ENCODE measurements around the gene CNOT1.
"Not testable (repeated sequence)": the region's sequence is repeated elsewhere in the genome, so short reads cannot be mapped to it uniquely, and the experiment has no call there.

CNOT1 gene

DNA sequence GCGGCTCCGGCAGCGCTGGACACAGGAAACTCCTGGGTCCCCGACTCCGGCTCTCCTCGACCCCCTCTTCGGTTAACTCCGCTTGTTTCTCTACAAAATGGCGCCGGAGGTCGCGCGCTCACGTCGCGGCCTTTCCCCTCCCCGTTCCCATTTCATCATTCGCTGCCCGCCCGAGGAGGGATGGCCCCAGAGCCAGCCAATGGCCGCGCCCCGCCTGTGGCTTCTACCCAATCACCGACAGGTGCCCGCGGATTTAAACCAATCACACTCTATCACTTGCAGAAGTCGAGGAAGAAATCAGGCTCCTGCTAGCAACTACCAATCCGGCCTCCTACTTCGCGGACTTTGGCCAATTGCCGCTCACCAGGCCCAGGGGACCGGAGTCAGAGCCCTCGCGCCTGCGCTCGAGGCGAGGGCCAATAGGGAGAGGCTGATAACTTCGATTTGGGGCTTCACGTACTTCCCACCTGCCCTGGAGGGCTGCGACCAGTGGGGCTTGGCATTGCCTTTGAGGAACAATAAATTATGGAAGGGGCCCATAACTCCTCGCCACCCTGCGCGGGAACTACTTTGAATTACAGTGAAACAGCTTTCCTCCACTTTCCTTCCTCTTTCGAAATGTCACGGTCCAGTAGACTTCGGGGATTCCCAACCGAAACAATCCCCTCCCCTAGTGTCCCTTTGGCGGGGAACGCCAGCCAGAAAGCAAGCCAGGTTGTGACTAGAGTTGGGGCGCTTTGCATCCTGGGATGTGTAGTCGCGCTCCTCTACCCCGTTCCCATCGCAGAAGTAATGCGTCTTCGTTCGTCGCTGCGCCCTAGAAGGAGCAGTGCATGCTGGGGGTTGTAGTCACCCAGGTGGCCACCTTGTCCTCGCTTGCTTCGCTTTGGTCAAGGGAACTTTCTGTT lies at the start of gene CNOT1:
Gene CNOT1 (minus strand): TSS at position 94 of the 908 bp plus-strand sequence. CDS start 30,489 bp downstream, outside the sequence.
- peak; percentile 93 to 97 for DNase-seq

DNA sequence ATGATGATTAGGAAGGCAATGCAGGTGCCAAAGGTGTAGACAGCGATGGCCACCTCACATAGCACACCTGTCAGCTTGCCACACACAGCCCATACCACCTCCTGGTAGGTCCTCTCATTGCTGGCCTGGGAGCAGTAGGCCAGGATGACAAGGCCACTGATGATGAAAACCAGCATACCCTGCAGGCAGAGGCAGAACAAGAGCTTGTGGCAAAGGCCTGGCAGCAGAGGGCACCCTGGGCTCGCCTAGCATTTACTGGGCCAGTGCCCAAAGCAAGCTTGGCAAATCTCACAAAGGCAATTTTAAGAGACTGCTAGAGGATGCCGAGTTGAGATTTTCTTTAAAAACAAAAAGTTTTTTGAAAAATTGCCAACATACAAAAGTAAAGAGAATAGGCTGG lies 49.1 kb upstream of the CNOT1 start:
- no peak for DNase-seq

DNA sequence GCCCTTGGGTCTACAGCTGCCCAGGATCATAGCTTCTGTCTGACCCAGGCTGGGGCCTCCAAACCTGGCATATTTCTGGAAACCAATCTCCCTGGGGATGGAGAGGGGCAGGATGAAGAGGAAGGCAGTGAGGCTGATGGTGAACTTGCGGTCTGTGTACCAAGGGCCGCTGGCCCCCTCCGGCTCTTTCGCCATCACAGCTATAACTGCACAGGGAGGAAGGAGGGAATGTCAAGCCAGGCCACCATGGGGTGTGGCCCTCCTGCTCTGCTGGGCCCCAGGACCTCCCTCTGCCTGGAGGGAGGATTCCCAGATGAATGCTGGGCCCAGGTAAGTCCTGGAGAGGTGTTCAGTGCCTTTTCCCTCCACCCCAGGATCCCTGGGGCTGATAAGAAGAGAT lies 48.6 kb upstream of the CNOT1 start:
- DNase-seq = no peak

DNA sequence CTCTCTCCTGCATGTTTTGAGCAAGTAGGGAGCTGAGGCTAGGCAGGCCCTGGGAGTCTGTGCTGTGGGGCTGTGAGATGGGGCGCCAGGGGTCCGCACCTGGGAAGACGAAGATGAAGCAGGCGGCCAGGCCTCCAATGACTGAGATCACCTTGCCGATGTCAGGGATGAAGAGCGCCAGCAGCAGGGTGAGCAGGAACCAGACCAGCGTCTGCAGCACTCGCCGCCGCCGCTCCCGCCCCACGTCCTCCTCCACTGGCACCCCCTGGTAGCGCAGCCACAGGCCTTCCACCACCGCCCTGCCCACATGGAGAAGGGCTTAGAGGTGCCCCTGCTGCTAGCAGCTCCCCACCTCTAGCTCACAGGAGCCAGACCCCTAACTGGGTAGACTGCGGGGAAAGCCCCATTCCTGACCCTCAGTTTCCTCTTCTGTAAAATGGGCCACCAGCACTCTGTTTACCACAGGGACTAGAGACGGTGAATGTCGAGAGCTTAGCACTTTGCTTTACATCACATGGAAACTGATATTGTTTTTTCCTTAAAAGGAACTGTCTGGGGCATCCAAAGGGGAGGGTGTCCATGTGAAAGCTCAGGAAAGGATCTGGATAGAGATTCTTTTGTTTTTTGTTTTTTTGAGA lies 41.4 kb upstream of the CNOT1 start:
- DNase-seq = no peak

DNA sequence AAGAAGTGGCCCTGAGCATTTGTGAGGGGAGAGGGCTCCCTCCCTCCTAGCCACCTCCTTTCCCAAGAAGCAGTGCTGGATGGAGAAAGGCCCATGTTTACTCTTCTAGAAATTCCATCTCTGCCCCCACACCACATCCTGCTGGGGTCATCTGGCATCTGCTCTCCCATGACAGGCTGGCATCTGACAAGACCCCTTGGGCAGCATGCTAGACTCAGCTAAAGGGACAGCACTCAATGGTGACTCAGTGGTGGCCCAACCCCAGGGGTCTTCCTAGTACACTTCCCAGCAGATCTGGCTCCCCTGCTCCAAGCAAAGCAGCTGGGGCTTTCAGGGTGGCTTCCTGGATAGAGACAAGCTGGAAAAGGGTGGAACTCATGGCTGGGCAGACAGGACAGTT lies 40.6 kb upstream of the CNOT1 start:
- no peak for DNase-seq

DNA sequence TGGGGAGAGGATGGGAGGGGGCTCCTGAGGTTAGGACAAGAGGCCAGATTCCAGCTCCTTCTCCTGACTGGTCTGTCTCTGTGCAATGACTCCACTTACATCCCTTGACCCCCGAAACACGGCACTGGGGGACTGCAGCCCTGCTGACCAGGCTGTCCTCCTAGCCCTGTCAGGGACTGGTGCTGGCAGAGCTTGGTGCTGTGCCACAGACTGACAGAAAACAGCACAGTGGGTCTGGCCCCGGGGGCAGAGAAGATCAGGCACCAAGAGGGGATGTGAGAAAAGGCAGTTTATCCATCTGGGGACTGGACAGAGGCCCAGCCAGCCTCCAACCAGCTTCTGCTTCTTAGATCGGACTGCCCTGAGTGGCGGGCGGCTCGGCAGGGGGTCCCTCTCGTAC lies 35.6 kb upstream of the CNOT1 start:
- DNase-seq = no peak

DNA sequence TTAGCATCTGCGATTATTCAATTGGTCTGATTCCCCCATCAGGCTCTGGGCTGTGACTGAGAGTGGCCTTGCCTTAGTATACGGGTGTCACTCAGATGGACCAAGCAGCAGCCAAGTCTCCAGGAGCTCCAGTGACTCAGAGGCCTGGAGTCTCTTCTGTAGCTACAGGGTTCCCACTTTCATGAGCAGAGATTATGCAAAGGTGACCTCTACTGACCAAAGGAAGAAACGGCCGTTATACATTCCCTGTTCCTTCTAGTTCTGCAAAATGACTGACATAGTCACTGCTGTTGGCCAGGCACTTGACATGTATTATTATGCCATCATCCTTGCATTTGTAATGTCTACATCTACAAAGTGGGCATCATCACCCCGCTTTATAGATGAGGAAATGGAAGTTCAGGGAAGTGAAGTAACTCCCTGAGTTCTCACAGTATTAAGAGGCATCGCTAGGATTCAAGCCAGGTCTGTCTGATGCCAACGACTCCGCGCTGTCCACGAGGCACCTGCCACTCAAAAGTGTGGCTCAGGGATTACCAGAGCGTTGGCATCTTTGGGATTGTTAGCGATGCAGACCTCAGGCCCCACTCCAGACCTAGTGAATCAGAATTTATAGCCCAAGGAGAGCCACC lies 31.7 kb upstream of the CNOT1 start:
- no peak for DNase-seq

DNA sequence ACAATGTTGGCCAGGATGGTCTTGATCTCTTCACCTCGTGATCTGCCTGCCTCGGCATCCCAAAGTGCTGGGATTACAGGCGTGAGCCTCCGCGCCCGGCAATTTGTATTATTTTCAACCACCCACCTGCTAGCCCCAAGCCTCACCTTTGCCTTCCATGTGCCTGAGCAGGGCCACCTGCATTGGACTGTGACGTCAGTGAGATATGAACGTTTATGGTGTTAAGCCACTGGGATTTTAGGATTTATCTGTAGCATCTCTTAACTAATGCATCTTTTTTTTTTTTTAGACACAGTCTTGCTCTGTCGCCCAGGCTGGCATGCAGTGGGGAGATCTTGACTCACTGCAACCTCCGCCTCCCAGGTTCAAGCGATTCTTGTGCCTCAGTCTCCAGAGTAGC lies 30.3 kb upstream of the CNOT1 start:
- DNase-seq = not testable (repeated sequence)

DNA sequence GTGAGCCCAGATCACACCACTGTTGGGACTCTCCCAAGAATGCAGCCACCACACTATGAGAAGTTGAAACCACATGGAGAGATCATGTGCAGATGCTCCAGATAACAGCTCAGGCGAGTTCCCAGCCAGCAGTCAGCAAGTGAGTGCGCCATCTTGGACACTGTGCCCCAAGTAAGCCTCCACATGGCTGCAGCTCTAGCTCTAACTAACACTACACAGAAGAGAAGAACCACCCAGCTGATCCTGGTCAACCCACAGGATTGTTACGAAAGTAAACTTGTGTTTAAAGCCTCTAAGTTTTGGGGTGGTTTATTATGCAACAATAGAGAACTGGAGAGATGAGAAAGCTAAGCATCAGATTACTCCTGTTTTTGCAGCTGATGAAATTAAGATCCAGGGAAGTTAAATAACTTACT lies 29.2 kb upstream of the CNOT1 start:
- DNase-seq = no peak

DNA sequence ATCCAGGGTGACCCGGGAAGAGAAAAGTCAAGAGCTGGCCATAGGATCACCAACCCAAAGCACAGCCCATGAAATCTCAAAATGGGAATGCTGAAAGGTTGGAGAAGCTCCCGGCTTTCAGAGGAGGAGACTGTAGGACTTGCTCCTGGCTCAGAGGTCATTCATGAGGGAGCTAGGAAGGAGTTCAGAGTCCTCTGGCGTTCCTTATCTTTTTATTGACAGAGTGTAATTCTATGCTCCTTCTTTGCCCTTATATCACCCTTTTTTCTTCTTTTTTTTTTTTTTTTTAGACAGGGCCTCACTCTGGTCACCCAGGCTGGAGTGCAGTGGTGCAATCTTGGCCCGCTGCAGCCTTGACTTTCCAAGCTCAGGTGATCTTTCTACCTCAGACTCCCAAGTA lies 27.3 kb upstream of the CNOT1 start:
- DNase-seq = no peak

DNA sequence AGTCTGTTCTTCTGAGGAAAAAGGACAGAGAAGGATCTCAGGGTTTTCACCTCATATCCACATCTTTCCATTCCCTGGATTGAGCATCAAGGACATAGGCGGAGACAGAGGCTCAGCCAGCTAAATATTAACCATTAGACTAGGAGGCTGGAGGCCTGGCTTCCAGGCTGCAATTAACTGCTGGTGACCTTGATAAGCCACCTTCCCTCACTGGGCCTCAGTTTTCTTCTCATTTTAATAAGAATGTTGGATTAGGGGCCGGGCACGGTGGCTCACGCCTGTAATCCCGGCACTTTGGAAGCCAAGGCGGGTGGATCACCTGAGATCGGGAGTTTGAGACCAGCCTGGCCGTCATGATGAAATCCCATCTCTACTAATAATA lies 25.6 kb upstream of the CNOT1 start:
- no peak for DNase-seq

DNA sequence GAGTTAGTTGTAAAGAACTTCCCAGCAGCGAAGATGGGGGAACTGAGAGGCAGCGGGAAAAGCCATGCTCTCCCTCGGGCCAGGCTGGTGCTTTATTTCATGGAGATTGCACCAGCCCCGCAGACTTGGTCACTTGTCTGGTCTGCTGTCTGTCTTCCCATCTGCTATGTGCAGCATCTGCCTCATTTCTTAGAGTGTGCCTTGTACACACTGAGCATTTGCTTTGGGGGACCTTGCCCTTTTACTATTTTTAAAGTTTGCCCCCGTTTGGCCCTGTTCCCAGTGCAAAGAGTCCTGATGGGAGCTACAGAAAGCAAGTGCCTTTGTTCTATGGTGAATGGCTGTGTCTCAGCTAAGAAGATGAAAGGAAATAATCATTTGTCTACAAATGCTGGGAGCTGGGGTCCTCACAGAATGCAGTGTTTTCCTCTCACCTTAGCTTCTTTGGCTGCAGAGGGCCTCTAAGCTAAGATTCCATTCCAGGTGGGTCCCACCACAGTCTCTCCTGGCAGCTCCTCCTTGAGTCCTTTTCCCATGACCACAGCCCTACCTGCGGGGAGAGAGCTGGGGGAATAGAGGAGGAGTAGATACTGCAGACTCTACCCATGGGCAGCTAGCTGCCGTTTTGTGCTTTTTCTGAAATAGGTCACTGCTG lies 25.1 kb upstream of the CNOT1 start:
- DNase-seq = no peak

DNA sequence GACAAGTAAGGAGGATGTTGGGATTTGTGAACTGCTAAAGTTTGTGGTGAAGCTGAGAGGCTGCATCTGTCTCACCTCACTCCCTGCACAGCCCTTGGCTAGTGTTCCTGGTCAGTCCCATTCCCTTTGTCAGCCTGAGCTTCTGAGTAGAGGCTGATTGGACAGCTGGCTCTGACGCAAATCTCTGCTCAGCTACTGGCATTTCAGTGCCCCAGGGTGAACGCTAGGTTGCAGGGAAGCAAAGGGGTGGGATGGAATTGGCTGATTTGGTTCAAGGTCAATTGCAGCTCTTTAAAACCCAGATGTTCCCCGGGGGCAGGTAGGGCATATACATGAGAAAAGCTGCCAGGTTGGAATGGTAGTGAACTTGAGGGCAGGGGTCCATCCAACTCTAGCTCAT lies 23.1 kb upstream of the CNOT1 start:
- no peak for DNase-seq

DNA sequence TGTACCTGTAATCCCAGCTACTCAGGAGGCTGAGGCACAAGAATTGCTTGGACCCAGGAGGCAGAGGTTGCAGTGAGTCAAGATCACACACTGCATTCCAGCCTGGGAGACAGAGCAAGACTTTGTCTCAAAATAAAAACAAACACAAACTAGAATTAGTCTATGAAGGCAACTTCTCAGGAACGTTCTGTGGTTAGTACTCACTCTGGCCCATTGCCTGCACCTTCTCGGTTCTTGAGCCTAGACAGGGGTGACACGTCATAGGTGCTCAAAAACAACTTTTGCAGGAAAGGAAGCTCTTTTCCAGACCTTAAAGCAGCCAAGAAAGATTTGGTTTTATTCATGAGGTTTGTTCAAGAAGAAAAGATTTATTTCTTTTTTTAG lies 22.3 kb upstream of the CNOT1 start:
- DNase-seq = no peak

DNA sequence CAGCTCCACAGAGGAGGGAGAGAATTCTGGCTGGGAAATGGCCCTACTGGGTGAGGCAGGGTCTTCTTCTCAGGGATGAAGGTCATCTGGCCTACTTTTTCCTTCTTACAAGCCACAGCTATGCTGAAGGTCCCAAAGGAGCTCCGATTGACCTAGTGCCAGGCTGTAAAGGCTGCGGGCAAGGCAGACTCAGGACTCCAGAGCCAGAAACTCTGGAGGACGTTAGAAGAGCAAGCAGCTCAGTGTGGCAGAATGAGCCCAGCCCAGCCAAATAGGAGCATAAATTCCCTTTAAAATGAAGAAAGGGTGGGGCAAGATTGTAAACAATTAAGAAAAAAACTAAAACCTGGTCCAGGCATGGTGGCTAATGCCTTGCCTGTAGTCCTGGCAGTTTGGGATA lies 20.1 kb upstream of the CNOT1 start:
- no peak for DNase-seq

DNA sequence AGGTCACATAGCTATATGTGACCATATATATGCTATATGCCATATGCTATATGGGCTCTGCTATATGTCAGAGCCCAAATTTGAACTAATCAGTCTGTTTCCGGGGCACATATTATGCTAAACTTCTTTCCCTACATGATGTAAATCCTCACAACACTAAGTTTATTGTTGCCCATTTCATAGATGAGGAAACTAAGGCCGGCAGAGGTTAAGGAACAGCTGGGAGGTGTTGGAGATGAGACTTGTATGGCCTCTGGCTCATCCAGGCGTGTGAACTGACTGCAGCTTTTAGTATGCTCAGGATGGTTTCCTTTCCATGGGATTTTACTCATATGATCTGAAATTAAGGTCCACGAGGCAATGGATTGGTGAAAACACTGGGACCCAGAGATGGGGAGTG lies 17.5 kb upstream of the CNOT1 start:
- DNase-seq = no peak

DNA sequence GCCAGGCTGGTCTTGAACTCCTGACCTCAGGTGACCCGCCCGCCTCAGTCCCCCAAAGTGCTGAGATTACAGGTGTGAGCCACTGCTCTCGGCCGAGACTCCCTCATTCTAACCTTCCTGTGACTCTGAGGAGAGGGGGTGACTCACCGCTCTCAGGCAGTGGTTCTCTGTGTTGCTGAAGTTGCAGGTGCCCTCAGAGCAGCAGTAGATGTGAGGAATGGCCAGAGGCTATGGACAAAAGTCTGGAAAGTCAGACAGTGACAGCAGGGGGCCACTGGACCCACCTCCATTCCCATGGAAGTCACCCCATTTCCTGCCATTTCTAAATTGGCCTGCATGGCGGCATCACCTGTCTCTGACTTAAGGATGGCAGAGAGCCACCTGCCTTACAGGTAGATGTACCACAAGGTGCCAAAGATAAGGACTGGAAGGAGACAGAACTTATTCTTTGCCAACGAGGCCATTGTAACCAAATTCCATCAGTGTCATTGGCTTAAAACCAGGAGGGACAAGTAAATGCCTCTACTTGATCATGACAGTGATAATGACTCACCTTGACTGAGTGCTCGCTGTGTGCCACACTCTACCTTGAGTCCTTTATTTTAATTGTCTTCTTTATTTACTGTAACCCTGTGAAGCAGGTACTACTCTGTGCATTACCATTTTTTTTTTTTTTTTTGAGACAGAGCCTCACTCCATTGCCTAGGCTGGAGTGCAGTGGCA lies 15.3 kb upstream of the CNOT1 start:
- no peak for DNase-seq

DNA sequence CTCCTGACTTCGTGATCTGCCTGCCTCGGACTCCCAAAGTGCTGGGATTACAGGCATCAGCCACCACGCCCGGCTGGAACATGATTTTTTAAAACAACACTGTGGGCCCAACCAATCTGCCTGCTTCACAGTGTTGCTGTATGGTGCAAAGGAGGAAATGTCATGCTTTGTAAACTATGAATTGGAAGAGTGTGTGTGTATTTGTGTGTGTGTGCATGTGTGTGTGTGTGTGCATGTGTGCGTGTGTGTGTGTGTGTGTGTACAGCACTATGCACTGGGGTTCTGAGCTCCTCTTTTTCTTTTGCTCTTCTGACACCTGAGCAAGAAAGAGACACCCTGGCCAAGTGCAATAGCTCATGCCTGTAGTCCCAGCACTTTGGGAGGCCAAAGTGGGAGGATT lies 14.5 kb upstream of the CNOT1 start:
- DNase-seq = no peak

DNA sequence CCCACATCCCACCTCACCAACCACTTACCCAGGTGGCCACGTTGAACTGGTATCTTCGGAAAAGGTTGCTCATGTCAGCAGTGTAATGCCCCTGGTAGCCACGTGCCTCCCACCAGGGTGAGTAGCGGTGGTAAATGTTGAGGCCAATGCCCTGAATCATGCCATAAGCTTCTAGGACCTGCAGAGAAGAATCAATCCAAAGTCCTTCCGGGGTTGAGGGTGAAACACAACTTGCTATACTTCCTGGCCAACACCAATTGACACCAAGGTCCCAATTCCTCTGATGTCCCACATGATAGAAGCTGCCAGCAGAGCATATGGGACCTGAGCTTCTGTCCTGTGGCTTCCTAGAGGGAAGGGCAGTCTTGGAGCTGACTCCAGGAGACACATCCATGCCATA lies 11.3 kb upstream of the CNOT1 start:
- DNase-seq = no peak

DNA sequence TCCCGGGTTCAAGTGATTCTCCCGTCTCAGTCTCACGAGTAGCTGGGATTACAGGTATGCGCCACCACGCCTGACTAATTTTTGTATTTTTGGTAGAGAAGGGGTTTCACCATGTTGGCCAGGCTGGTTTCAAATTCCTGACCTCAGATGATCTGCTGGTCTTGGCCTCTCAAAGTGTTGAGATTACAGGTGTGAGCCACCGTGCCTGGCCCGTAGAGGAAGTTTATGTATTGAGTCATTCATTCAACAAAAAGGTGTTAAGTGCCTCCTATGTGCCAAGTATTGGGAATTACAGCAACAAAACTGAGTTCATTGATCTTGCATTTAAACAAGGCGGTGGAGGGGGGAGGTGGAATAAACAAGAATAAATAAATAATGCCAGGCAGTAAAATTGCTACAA lies 10.2 kb upstream of the CNOT1 start:
- DNase-seq = no peak

DNA sequence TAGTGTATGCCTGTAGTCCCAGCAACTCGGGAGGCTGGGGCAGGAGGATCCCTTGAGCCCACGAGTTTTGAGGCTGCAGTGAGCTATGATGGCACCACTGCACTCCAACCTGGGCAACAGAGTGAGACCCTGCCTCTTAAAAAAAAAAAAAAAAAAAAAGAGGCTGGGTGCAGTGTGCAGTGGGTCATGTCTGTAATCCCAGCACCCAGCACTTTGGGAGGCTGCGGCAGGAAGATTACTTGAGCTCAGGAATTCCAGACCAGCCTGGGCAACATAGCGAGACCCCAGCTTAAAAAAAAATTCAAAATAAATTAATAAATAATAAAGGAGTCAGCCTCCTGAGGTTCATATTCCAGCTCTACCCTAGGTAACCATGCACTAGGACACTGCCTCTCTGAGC lies 9.6 kb upstream of the CNOT1 start:
- no peak for DNase-seq

DNA sequence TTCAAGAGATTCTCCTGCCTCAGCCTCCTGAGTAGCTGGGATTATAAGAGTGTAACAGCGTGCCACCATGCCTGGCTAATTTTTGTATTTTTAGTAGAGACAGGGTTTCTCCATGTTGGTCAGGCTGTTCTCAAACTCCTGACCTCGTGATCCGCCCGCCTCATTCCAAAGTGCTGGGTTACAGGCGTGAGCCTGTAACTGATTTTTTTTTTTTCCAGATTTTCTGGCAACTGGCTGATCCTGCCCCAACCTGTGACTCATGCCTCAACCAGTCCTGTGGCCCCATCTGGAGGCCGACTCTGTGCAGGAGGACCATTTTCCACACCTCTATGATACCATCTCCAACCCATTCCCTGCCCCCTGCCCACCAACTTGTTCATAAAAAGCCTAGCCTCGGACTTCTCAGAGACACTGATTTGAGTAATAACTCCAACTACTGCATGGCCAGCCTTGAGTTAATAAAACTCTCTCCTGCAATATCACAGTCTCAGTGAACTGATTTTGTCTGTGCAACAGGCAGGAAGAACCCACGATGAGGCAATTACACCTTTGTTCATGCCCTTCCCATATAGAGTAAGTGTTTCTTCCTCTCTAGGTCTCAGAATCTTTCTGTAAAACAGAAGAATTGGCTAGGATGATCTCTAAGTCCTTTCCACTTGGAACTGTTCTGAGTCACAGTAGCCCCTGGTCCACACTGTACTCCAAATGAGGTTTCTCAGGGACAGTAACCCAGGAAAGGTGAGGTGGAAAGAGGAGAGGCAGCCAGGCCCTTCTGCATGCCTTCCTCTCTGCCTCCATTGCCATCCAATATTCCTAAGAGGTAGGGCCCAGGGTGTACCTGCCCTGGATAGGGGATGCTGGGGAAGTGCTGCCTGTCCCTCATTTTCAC lies 8.8 kb upstream of the CNOT1 start:
- no peak for DNase-seq

Measured in stimulated activated CD4-positive, alpha-beta T cell treated with anti-CD3 and anti-CD28 coated beads, Interleukin-4, amount 100 ng/mL, for 4 hours (primary cell).